ENCODE data around the gene TMPRSS5. TPM values are rescaled to one million over a fixed set of nuclear protein-coding genes. Genes with fewer than 3 reads are reported as not detected.

The TMPRSS5 gene
- total and polyA plus RNA-seq, 2 of the 13 experiments (the other 11 are each of a cell fraction or from before 2014, with no cell fraction given) = 0.40 to 0.96 TPM

GRCh38 chr11:113689768-113690618 is 16.1 kb downstream of the TMPRSS5 start:
- in situ Hi-C loops (cut with HindIII; ENCODE audit: extremely low pct_ligation_motif_present, low pct_unique_long_range_greater_than_20kb) (no loop called here), intact Hi-C loops (cut with micrococcal nuclease; ENCODE audit: unreplicated experiment) (no loop called here)
- Histone ChIP-seq H3K79me2 (ENCODE audit: insufficient read depth, low read length) (no peaks in the 10 kb centered on the region), H3K27me3 (ENCODE audit: control insufficient read depth in 1 of 2, insufficient read depth in 2 of 2, low read length in 2 of 2) (no peaks in the 10 kb centered on the region), H3K4me3 (replicated peaks in 1 of 3; ENCODE audit: insufficient read depth in 1 of 3, low read depth in 2 of 3, low read length in 3 of 3) (no peak overlapping the region), H3K27ac (ENCODE audit: extremely low read length, insufficient read depth, low read length) (no peak overlapping the region), H3K9ac (ENCODE audit: insufficient read depth, low read depth, low read length) (no peak overlapping the region), H2AFZ (ENCODE audit: low read length) (no peak overlapping the region), H3K9me3 (ENCODE audit: low read length) (no peaks in the 10 kb centered on the region), H3K4me1 (ENCODE audit: insufficient read depth, low read length) (peaks cover 9% of the 10 kb centered on the region; the same call in 1 of the 2 replicates), H3K4me2 (ENCODE audit: low read depth, low read length) (no peak overlapping the region), H3K36me3 (replicated peaks in 1 of 2; ENCODE audit: control insufficient read depth in 1 of 2, insufficient read depth in 2 of 2, low read length in 2 of 2) (no peaks in the 10 kb centered on the region), H4K20me1 (ENCODE audit: insufficient read depth, low read length) (no peaks in the 10 kb centered on the region)
- FAIRE-seq (no peak), ATAC-seq (peak; percentile 13; the same call in 2 of the 3 replicates), DNase-seq (ENCODE audit: low spot score) (no peak)
- CTCF ChIA-PET (ENCODE audit: low intra/inter-chr PET ratio, low total read pairs) = no interaction called here
- POLR2A ChIA-PET = no interaction called here
- 70% methylated on average over 15 of the region's 19 CpGs for WGBS (ENCODE audit: low lambda C conversion rate)
- no peak for TF ChIP-seq ZNF460 (CRISPR knock-in tag; IDR thresholded peaks at IDR 0.05; ENCODE audit: borderline replicate concordance)
- TF ChIP-seq ZFP36L1 (CRISPR knock-in tag; IDR thresholded peaks at IDR 0.05) = no peak
- no peak for TF ChIP-seq GABPA (IDR thresholded peaks at IDR 0.05; ENCODE audit: low read depth, low read length)
- TF ChIP-seq GABPA (CRISPR knock-in tag; IDR thresholded peaks at IDR 0.05; ENCODE audit: low read depth) = no peak
- TF ChIP-seq ZEB1 (IDR thresholded peaks at IDR 0.05; ENCODE audit: insufficient replicate concordance, low read depth) = no peak
- BruUV-seq (replicated peaks) = no TSS peak

- H3K27ac ChIP-seq (ENCODE audit: extremely low read length, insufficient read depth, low read length) = no peak overlapping the region
- H3K27me3 ChIP-seq (ENCODE audit: control insufficient read depth in 1 of 2, insufficient read depth in 2 of 2, low read length in 2 of 2) = peaks cover 0 to 17% of the 10 kb centered on the region in 2 experiments; a peak in 2 of 5 replicates
- H3K9ac ChIP-seq (ENCODE audit: insufficient read depth, low read depth, low read length) = no peak overlapping the region
- DNase-seq (ENCODE audit: low spot score) (no peak), ATAC-seq (no peak), FAIRE-seq (no peak)
- ChIA-PET CTCF (ENCODE audit: low intra/inter-chr PET ratio, low total read pairs) (no interaction called here), POLR2A (no interaction called here)
- peaks cover 7% of the 10 kb centered on the region; the same call in 1 of the 2 replicates for H3K4me1 ChIP-seq (ENCODE audit: insufficient read depth, low read length)
- no peaks in the 10 kb centered on the region for H3K79me2 ChIP-seq (ENCODE audit: insufficient read depth, low read length)
- BruUV-seq (replicated peaks) = no TSS peak
- no peaks in the 10 kb centered on the region for H3K9me3 ChIP-seq (ENCODE audit: low read length)
- H3K36me3 ChIP-seq (replicated peaks in 1 of 2; ENCODE audit: control insufficient read depth in 1 of 2, insufficient read depth in 2 of 2, low read length in 2 of 2) = no peaks in the 10 kb centered on the region
- intact Hi-C loops (cut with micrococcal nuclease; ENCODE audit: unreplicated experiment) = no loop called here
- H3K4me3 ChIP-seq (replicated peaks in 1 of 3; ENCODE audit: insufficient read depth in 1 of 3, low read depth in 2 of 3, low read length in 3 of 3) = no peak overlapping the region
- in situ Hi-C loops (cut with HindIII; ENCODE audit: extremely low pct_ligation_motif_present, low pct_unique_long_range_greater_than_20kb) = no loop called here
- H3K4me2 ChIP-seq (ENCODE audit: low read depth, low read length) = no peak overlapping the region
- no peak overlapping the region for H2AFZ ChIP-seq (ENCODE audit: low read length)
- no peaks in the 10 kb centered on the region for H4K20me1 ChIP-seq (ENCODE audit: insufficient read depth, low read length)
- WGBS (ENCODE audit: low lambda C conversion rate) = 21% methylated on average over 2 of the region's 2 CpGs
- TF ChIP-seq ZEB1 (IDR thresholded peaks at IDR 0.05; ENCODE audit: insufficient replicate concordance, low read depth) (no peak), MATR3 (CRISPR knock-in tag; IDR thresholded peaks at IDR 0.05) (no peak), RXRB (CRISPR knock-in tag; IDR thresholded peaks at IDR 0.05; ENCODE audit: borderline replicate concordance) (no peak), ZNF124 (CRISPR knock-in tag; IDR thresholded peaks at IDR 0.05) (no peak)
- TF ChIP-seq, protein P1, sequence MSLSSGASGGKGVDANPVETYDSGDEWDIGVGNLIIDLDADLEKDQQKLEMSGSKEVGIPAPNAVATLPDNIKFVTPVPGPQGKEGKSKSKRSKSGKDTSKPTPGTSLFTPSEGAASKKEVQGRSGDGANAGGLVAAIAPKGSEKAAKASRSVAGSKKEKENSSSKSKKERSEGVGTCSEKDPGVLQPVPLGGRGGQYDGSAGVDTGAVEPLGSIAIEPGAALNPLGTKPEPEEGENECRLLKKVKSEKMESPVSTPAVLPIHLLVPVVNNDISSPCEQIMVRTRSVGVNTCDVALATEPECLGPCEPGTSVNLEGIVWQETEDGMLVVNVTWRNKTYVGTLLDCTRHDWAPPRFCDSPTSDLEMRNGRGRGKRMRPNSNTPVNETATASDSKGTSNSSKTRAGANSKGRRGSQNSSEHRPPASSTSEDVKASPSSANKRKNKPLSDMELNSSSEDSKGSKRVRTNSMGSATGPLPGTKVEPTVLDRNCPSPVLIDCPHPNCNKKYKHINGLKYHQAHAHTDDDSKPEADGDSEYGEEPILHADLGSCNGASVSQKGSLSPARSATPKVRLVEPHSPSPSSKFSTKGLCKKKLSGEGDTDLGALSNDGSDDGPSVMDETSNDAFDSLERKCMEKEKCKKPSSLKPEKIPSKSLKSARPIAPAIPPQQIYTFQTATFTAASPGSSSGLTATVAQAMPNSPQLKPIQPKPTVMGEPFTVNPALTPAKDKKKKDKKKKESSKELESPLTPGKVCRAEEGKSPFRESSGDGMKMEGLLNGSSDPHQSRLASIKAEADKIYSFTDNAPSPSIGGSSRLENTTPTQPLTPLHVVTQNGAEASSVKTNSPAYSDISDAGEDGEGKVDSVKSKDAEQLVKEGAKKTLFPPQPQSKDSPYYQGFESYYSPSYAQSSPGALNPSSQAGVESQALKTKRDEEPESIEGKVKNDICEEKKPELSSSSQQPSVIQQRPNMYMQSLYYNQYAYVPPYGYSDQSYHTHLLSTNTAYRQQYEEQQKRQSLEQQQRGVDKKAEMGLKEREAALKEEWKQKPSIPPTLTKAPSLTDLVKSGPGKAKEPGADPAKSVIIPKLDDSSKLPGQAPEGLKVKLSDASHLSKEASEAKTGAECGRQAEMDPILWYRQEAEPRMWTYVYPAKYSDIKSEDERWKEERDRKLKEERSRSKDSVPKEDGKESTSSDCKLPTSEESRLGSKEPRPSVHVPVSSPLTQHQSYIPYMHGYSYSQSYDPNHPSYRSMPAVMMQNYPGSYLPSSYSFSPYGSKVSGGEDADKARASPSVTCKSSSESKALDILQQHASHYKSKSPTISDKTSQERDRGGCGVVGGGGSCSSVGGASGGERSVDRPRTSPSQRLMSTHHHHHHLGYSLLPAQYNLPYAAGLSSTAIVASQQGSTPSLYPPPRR (CRISPR knock-in tag; IDR thresholded peaks at IDR 0.05; ENCODE audit: borderline replicate concordance) = no peak
- TF ChIP-seq, protein P2, sequence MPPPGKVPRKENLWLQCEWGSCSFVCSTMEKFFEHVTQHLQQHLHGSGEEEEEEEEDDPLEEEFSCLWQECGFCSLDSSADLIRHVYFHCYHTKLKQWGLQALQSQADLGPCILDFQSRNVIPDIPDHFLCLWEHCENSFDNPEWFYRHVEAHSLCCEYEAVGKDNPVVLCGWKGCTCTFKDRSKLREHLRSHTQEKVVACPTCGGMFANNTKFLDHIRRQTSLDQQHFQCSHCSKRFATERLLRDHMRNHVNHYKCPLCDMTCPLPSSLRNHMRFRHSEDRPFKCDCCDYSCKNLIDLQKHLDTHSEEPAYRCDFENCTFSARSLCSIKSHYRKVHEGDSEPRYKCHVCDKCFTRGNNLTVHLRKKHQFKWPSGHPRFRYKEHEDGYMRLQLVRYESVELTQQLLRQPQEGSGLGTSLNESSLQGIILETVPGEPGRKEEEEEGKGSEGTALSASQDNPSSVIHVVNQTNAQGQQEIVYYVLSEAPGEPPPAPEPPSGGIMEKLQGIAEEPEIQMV (CRISPR knock-in tag; IDR thresholded peaks at IDR 0.05; ENCODE audit: low read depth) = no peak
These were observed 20.3 kb downstream of the TMPRSS5 start for GRCh38 chr11:113685654-113686359.
